GM12878 (cell line): ENCODE results near the gene LHFPL2. TPM values are rescaled to one million over a fixed set of nuclear protein-coding genes. Genes with fewer than 3 reads are reported as not detected.

ENCODE experiments used
- ATAC-seq: fragments of 200-7000 bp; cut with Tn5 transposase; 3 replicates; pipeline ENCODE4 v1.9.1; 2020; ENCODE audit warnings: mild to moderate bottlenecking, moderate library complexity
- BruUV-seq: library from RNA; stranded (reverse); fragments of 400-500 nt; replicated peaks from 2 replicates; lab custom pipeline; 2021; lab: Mats Ljungman, UMichigan
- CTCF ChIA-PET: fragments of 300-600 bp; sonication (Branson Sonifier 250); formaldehyde crosslinking; extraction: SDS; loops from one replicate; lab custom pipeline; 2021; ENCODE audit warnings: inconsistent platforms; lab: Yijun Ruan, JAX
- POLR2A ChIA-PET: fragments of 350-600 bp; formaldehyde crosslinking; extraction: SDS; loops from one replicate; lab custom pipeline; 2021; ENCODE audit warnings: inconsistent platforms; lab: Charles Lee
- RAD21 ChIA-PET: fragments of 300-600 bp; sonication (Branson Sonifier 250); formaldehyde crosslinking; loops from one replicate; lab custom pipeline; 2023; ENCODE audit warnings: antibody characterized with exemption; ENCODE audit not compliant: unreplicated experiment; lab: Charles Lee
- SMC1A ChIA-PET: fragments of 300-600 bp; sonication (Branson Sonifier 250); formaldehyde crosslinking; loops from one replicate; lab custom pipeline; 2023; ENCODE audit not compliant: unreplicated experiment, uncharacterized antibody; lab: Charles Lee
- DNase-seq: peaks from one replicate; pipeline ENCODE4 v3.0.0-alpha.2; 2011; ENCODE audit warnings: low read depth, low spot score
- FAIRE-seq: peaks from 3 replicates; lab custom pipeline; 2011; peaks lifted over from hg19 to GRCh38; lab: Jason Lieb, UNC
- H2AFZ ChIP-seq: 2 replicates; pipeline ENCODE4 v1.6.0; 2011; ENCODE audit warnings: low read depth, low read length, control low read depth; ENCODE audit not compliant: control insufficient read depth
- H3K27ac ChIP-seq: 2 replicates; pipeline ENCODE4 v1.5.1; 2011; ENCODE audit warnings: control low read depth; ENCODE audit not compliant: control insufficient read depth, insufficient read depth
- H3K27me3 ChIP-seq, 2 experiments: replicated peaks in 1 of 2; 2 replicates each; pipeline versions ENCODE4 v1.6.0 to v1.6.1; 2011; ENCODE audit warnings: low read length in 1 of 2; ENCODE audit not compliant: control insufficient read depth in 2 of 2, insufficient read depth in 2 of 2
- H3K36me3 ChIP-seq, 2 experiments: 2 replicates each; pipeline ENCODE4 v1.5.1; 2011; ENCODE audit warnings: low read length in 1 of 2; ENCODE audit not compliant: control insufficient read depth in 2 of 2, insufficient read depth in 2 of 2
- H3K4me1 ChIP-seq: 2 replicates; pipeline ENCODE4 v1.6.1; 2011; ENCODE audit warnings: mild to moderate bottlenecking, low read length, moderate library complexity, mixed read lengths; ENCODE audit not compliant: control insufficient read depth, insufficient read depth
- H3K4me2 ChIP-seq: 2 replicates; pipeline ENCODE4 v1.6.0; 2011; ENCODE audit warnings: control low read depth; ENCODE audit not compliant: control insufficient read depth, insufficient read depth
- H3K4me3 ChIP-seq: fragments of 200-600 bp; sonication (generic); 2 replicates; pipeline ENCODE4 v1.5.1; 2016
- H3K79me2 ChIP-seq: 2 replicates; pipeline ENCODE4 v1.6.0; 2011; ENCODE audit warnings: low read length; ENCODE audit not compliant: control insufficient read depth, insufficient read depth
- H3K9ac ChIP-seq: 2 replicates; pipeline ENCODE4 v1.8.0; 2011; ENCODE audit warnings: low read length, control low read depth, mixed read lengths; ENCODE audit not compliant: control insufficient read depth, insufficient read depth
- H3K9me3 ChIP-seq: replicated peaks from 3 replicates; pipeline ENCODE4 v1.5.1; 2011; ENCODE audit warnings: mild to moderate bottlenecking, low read length; ENCODE audit not compliant: control insufficient read depth, insufficient read depth
- H4K20me1 ChIP-seq: 2 replicates; pipeline ENCODE4 v1.6.0; 2011; ENCODE audit not compliant: control insufficient read depth, insufficient read depth
- BRCA1 ChIP-seq: IDR thresholded peaks from 2 replicates; pipeline ENCODE4 v1.6.1; 2011; ENCODE audit warnings: low read depth, low read length, improper control_type of control experiment
- CREB1 ChIP-seq: IDR thresholded peaks from 2 replicates; pipeline ENCODE4 v1.6.1; 2012; ENCODE audit warnings: low read depth, mild to moderate bottlenecking, inconsistent platforms
- EED ChIP-seq: sonication (generic); IDR thresholded peaks from 2 replicates; pipeline ENCODE4 v1.6.1; 2016; ENCODE audit warnings: antibody characterized with exemption, low read depth
- FOS ChIP-seq: IDR thresholded peaks from 3 replicates; pipeline ENCODE4 v1.6.1; 2011; ENCODE audit warnings: borderline replicate concordance; ENCODE audit not compliant: insufficient read length; ENCODE audit errors: extremely low read depth
- JUNB ChIP-seq: IDR thresholded peaks from 2 replicates; pipeline ENCODE4 v1.6.1; 2016; ENCODE audit warnings: antibody characterized with exemption, mild to moderate bottlenecking
- KDM1A ChIP-seq: fragments of 200-600 bp; sonication (generic); IDR thresholded peaks from 2 replicates; pipeline ENCODE4 v1.6.1; 2016; ENCODE audit warnings: borderline replicate concordance
- MTA2 ChIP-seq: fragments of 450-650 bp; IDR thresholded peaks from 2 replicates; pipeline ENCODE4 v1.6.1; 2016; ENCODE audit warnings: low read depth, mild to moderate bottlenecking, moderate library complexity
- MXI1 ChIP-seq: fragments of 150-350 bp; IDR thresholded peaks from 2 replicates; pipeline ENCODE4 v1.6.1; 2011; ENCODE audit warnings: low read depth, mild to moderate bottlenecking, inconsistent platforms, low read length, improper control_type of control experiment
- MYB ChIP-seq: fragments of 150-350 bp; IDR thresholded peaks from 2 replicates; pipeline ENCODE4 v1.6.1; 2014; ENCODE audit warnings: mild to moderate bottlenecking, low read depth, low read length, borderline replicate concordance
- NFYA ChIP-seq: IDR thresholded peaks from 2 replicates; pipeline ENCODE4 v1.6.1; 2011; ENCODE audit warnings: low read depth, mild to moderate bottlenecking, low read length, improper control_type of control experiment, borderline replicate concordance
- PKNOX1 ChIP-seq: fragments of 450-650 bp; IDR thresholded peaks from 2 replicates; pipeline ENCODE4 v1.6.1; 2016; ENCODE audit warnings: mild to moderate bottlenecking
- RAD21 ChIP-seq: IDR thresholded peaks from 2 replicates; pipeline ENCODE4 v1.6.1; 2011; ENCODE audit warnings: mild to moderate bottlenecking, low read depth, low read length, moderate library complexity; ENCODE audit not compliant: insufficient read depth
- RAD51 ChIP-seq: fragments of 450-650 bp; IDR thresholded peaks from 2 replicates; pipeline ENCODE4 v1.6.1; 2016; ENCODE audit warnings: moderate library complexity, mild to moderate bottlenecking, inconsistent platforms
- RBBP5 ChIP-seq: fragments of 200-600 bp; sonication (generic); conservative IDR thresholded peaks from 2 replicates; pipeline ENCODE4 v1.6.1; 2016
- RCOR1 ChIP-seq: conservative IDR thresholded peaks from 2 replicates; pipeline ENCODE4 v1.6.1; 2012; ENCODE audit warnings: low read depth, low read length, improper control_type of control experiment
- RFX5 ChIP-seq: IDR thresholded peaks from 2 replicates; pipeline ENCODE4 v1.6.1; 2011; ENCODE audit warnings: low read depth, low read length, improper control_type of control experiment
- SP1 ChIP-seq: IDR thresholded peaks from one replicate; pipeline ENCODE4 v1.6.1; 2011; ENCODE audit warnings: low read depth, low read length
- USF1 ChIP-seq: IDR thresholded peaks from 2 replicates; pipeline ENCODE4 v1.6.1; 2011; ENCODE audit warnings: borderline replicate concordance, low read depth, mild to moderate bottlenecking, moderate library complexity, mixed read lengths, low read length; ENCODE audit not compliant: insufficient read depth; ENCODE audit errors: extremely low read length
- ZNF24 ChIP-seq: fragments of 450-650 bp; IDR thresholded peaks from 2 replicates; pipeline ENCODE4 v1.6.1; 2017; ENCODE audit warnings: antibody characterized with exemption, mild to moderate bottlenecking
- WGBS: methylation state at CpG from one replicate; pipeline ENCODE4 v1.1.6; 2016; ENCODE audit warnings: low lambda C conversion rate; ENCODE audit not compliant: insufficient replicate concordance, insufficient coverage; ENCODE audit errors: missing lambda C conversion rate; 5-methylcytosine and 5-hydroxymethylcytosine counted together
- in situ Hi-C: fragments of 300-500 bp; cut with MboI; formaldehyde crosslinking; loops from 9 replicates; pipeline ENCODE4 v1.14.3; 2018; ENCODE audit warnings: mixed read lengths
- intact Hi-C: fragments of 100-400 bp; cut with micrococcal nuclease; formaldehyde crosslinking; loops from one replicate; pipeline ENCODE4 v1.14.2; 2022; ENCODE audit not compliant: unreplicated experiment
- polyA plus RNA-seq, 11 experiments: library from polyadenylated mRNA; depleted of rRNA in 4 of 11; unstranded in 6 of 11; stranded (reverse) in 5 of 11; fragments of >200 nt; fragmentation: Nextera tagmentation in 4 of 11; fragmentation: Illumina TruSeq in 1 of 11; extraction: Ambion mirVana in 4 of 11; extraction: Trizol in 1 of 11; gene quantifications; 1 replicate in 1 of 11; 2 replicates in 10 of 11; pipeline versions ENCODE4 v1.2.1 to v1.2.3, GENCODE V29; 2011 to 2016; ENCODE audit warnings: inconsistent platforms in 2 of 11, missing spikeins in 2 of 11, low read depth in 1 of 11
- total RNA-seq, 4 experiments: library from RNA; depleted of rRNA in 3 of 4; stranded (reverse); fragments of >200 nt in 3 of 4; fragmentation: Illumina TruSeq in 1 of 4; extraction: Trizol in 1 of 4; gene quantifications; 2 replicates each; pipeline versions ENCODE4 v1.2.1 to v1.2.3, GENCODE V29; 2013 to 2021

The LHFPL2 gene
- total and polyA plus RNA-seq, 10 of the 15 experiments (the other 5 are each of a cell fraction or from before 2014, with no cell fraction given), result 4.1 to 21.8 (median 12.5) TPM

DNA sequence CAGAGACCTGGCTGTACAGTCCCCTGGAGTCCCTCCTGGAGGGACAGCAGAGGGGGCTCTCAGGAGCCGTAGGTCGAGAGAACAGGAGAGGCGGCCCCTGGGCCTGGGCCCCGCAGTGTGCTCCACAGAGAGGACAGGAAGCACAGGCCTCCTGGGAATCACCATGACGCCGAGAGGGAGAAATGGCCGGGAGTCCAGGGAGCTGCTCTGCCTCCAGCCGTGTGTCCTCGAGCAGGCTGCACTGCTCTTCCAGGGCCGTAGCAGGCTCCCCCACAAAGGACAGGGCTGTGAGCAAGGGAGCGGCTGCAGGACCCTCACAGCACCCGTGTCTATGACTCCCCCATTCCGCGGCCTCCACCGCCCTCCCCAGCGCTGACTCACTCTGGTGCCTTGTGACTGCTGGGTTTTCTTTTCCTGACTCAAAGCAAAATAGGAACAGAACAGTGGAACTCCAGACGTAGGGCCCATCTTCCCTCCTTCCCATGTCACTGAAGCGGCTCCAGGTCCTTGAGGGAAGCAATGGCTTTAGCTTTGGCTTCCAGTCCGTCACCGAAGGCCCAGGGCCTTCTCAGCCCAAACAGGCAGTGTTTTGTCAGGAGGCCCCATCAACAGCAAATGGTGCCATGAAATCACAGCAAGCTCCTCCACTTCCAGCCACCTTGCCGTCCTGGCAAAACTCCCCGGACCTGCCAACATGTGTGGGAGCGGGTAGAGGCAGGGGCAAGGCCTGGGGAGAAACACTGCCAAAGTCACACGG is 114.2 kb downstream of the LHFPL2 start:
- Histone ChIP-seq H3K9me3 (no peaks in the 10 kb centered on the region), H3K27ac (no peak overlapping the region), H3K79me2 (no peaks in the 10 kb centered on the region), H3K4me3 (no peak overlapping the region), H3K9ac (no peak overlapping the region), H2AFZ (no peak overlapping the region), H3K27me3 (no peaks in the 10 kb centered on the region), H3K4me2 (no peak overlapping the region), H4K20me1 (no peaks in the 10 kb centered on the region), H3K4me1 (peaks cover 6% of the 10 kb centered on the region), H3K36me3 (no peaks in the 10 kb centered on the region; a peak in 2 of 4 replicates)
- ChIA-PET CTCF (interaction anchor here (0.7 to 7.3 kb wide), 22 partner anchors 8 to 430 kb away, joined by 3 to 68 read pairs (median 5); partner anchors contain the start of gene SCAMP1), RAD21 (interaction anchor here (1.2 to 2.2 kb wide), 3 partner anchors 60 to 67 kb away, joined by 3 to 18 read pairs (median 7); no protein-coding TSS in a partner anchor), POLR2A (no interaction called here), SMC1A (interaction anchor here (1.4 to 4.0 kb wide), 8 partner anchors 9 to 217 kb away, joined by 5 to 22 read pairs (median 6); no protein-coding TSS in a partner anchor)
- ATAC-seq (no peak), DNase-seq (no peak), FAIRE-seq (no peak)
- no TSS peak for BruUV-seq
- intact Hi-C loops, result no loop called here
- TF ChIP-seq KDM1A (no peak), USF1 (no peak), RFX5 (no peak), FOS (no peak), MYB (no peak), MXI1 (no peak), ZNF24 (no peak), EED (no peak), BRCA1 (no peak), CREB1 (no peak), RCOR1 (no peak), RAD51 (no peak), PKNOX1 (no peak), RBBP5 (no peak), NFYA (no peak), SP1 (no peak), MTA2 (no peak), RAD21 (no peak), JUNB (no peak)
- WGBS, result 85% methylated on average over 24 of the region's 24 CpGs
- in situ Hi-C loops, result no loop called here
